Stimulated activated CD8-positive, alpha-beta memory T cell treated with anti-CD3 and anti-CD28 coated beads, Interleukin-15, amount 100 ng/mL, for 1 hour (primary cell): Measurements from ENCODE around the gene EFCAB8.

ENCODE experiments used
- DNase-seq: peaks from one replicate; pipeline ENCODE4 v3.0.0-alpha.2; 2020; ENCODE audit warnings: low read depth

The EFCAB8 gene

GRCh38 chr20:33007376-33008335 lies 148.9 kb downstream of the EFCAB8 start, which contains the start of gene BPIFB2:
BPIFB2 (plus strand) TSS chr20:33007704; CDS start chr20:33008575, 871 bp downstream.
- DNase-seq: no peak

- no peak for DNase-seq
Observed at GRCh38 chr20:33008336-33009213, 149.9 kb downstream of the EFCAB8 start.

- no peak for DNase-seq
Observed at GRCh38 chr20:33009214-33010132, 150.8 kb downstream of the EFCAB8 start.

- no peak for DNase-seq
Observed at GRCh38 chr20:33010133-33010504, 151.4 kb downstream of the EFCAB8 start.

GRCh38 chr20:33010674-33011449 lies 152.1 kb downstream of the EFCAB8 start:
- DNase-seq: no peak
